SK-N-SH (cell line): ENCODE measurements around the gene ZNF221. TPM values are rescaled to one million over a fixed set of nuclear protein-coding genes. Genes with fewer than 3 reads are reported as not detected.

ENCODE experiments used
- CTCF ChIA-PET: fragments of 300-600, 350-600 bp; formaldehyde crosslinking; extraction: SDS; loops from one replicate; lab custom pipeline; 2021; lab: Yijun Ruan, JAX
- POLR2A ChIA-PET: fragments of 350-600 bp; sonication (Branson Sonifier 250); formaldehyde crosslinking; extraction: SDS; loops from one replicate; lab custom pipeline; 2020; ENCODE audit warnings: antibody characterized with exemption, inconsistent platforms; lab: Yijun Ruan, JAX
- DNase-seq: peaks from one replicate; pipeline ENCODE4 v3.0.0; 2012
- H2AFZ ChIP-seq: fragments of 200-600 bp; sonication (generic); 2 replicates; pipeline ENCODE4 v1.8.1; 2016; ENCODE audit warnings: antibody characterized with exemption, mild to moderate bottlenecking, low read depth
- H3F3A ChIP-seq: fragments of 200-600 bp; sonication (generic); replicated peaks from 2 replicates; pipeline ENCODE3; 2016; ENCODE audit warnings: antibody characterized with exemption, mild to moderate bottlenecking; ENCODE audit not compliant: insufficient read depth
- H3K27ac ChIP-seq, 2 experiments: fragments of 200-500 bp in 1 of 2; fragments of 200-600 bp in 1 of 2; sonication (Bioruptor generic) in 1 of 2; sonication (generic), shearing (Covaris generic) in 1 of 2; 2 replicates each; pipeline versions ENCODE4 v1.5.1 to v1.6.1; 2014 to 2016; ENCODE audit warnings: low read depth in 2 of 2, inconsistent platforms in 1 of 2, low read length in 1 of 2, mild to moderate bottlenecking in 1 of 2, mixed read lengths in 1 of 2
- H3K27me3 ChIP-seq: fragments of 200-600 bp; sonication (generic), shearing (Covaris generic); 2 replicates; pipeline ENCODE4 v1.6.1; 2016; ENCODE audit warnings: mixed run types; ENCODE audit not compliant: insufficient read depth
- H3K36me3 ChIP-seq, 2 experiments: fragments of 200-500 bp in 1 of 2; fragments of 200-600 bp in 1 of 2; sonication (Bioruptor generic) in 1 of 2; sonication (generic) in 1 of 2; replicated peaks in 1 of 2; 2 replicates each; pipeline versions ENCODE3 to v1.5.1; 2014 to 2016; ENCODE audit warnings: low read length in 1 of 2, mild to moderate bottlenecking in 1 of 2; ENCODE audit not compliant: insufficient read depth in 2 of 2, control insufficient read depth in 1 of 2
- H3K4me1 ChIP-seq, 2 experiments: fragments of 200-500 bp in 1 of 2; fragments of 200-600 bp in 1 of 2; sonication (Bioruptor generic) in 1 of 2; sonication (generic), shearing (Covaris generic) in 1 of 2; 2 replicates each; pipeline versions ENCODE4 v1.5.1 to v1.6.1; 2014 to 2016; ENCODE audit warnings: low read depth in 1 of 2, low read length in 1 of 2, mixed run types in 1 of 2; ENCODE audit not compliant: insufficient read depth in 2 of 2, control insufficient read depth in 1 of 2
- H3K4me2 ChIP-seq: fragments of 200-600 bp; sonication (generic), shearing (Covaris generic); 2 replicates; pipeline ENCODE4 v1.6.1; 2017; ENCODE audit warnings: mixed run types
- H3K4me3 ChIP-seq, 2 experiments: fragments of 200-500 bp in 1 of 2; fragments of 200-600 bp in 1 of 2; sonication (Bioruptor generic) in 1 of 2; sonication (generic), shearing (Covaris generic) in 1 of 2; 2 replicates each; pipeline versions ENCODE4 v1.5.1 to v1.8.1; 2014 to 2016; ENCODE audit warnings: low read depth in 2 of 2, inconsistent platforms in 1 of 2, low read length in 1 of 2, mild to moderate bottlenecking in 1 of 2, mixed read lengths in 1 of 2, moderate library complexity in 1 of 2
- H3K79me2 ChIP-seq: fragments of 200-600 bp; sonication (generic); 2 replicates; pipeline ENCODE4 v1.8.1; 2017; ENCODE audit warnings: mild to moderate bottlenecking; ENCODE audit not compliant: insufficient read depth
- H3K9ac ChIP-seq: fragments of 200-600 bp; sonication (generic); 2 replicates; pipeline ENCODE4 v1.6.1; 2017; ENCODE audit warnings: mixed run types
- H3K9me2 ChIP-seq: fragments of 200-600 bp; sonication (generic); 2 replicates; pipeline ENCODE4 v1.6.1; 2017; ENCODE audit warnings: mixed run types
- H3K9me3 ChIP-seq: fragments of 200-600 bp; sonication (generic); 2 replicates; pipeline ENCODE4 v1.6.1; 2017; ENCODE audit warnings: mixed run types, mild to moderate bottlenecking, moderate library complexity
- H4K20me1 ChIP-seq: fragments of 200-600 bp; sonication (generic); 2 replicates; pipeline ENCODE4 v1.6.1; 2017; ENCODE audit warnings: mild to moderate bottlenecking, mixed run types; ENCODE audit not compliant: insufficient read depth
- EP300 ChIP-seq, 2 experiments: IDR thresholded peaks; 2 replicates each; pipeline versions ENCODE4 v1.4.0 to v1.6.1; 2012; ENCODE audit warnings: borderline replicate concordance in 1 of 2, low read depth in 1 of 2, low read length in 1 of 2
- FOSL2 ChIP-seq: IDR thresholded peaks from 2 replicates; pipeline ENCODE4 v1.4.0; 2012; ENCODE audit warnings: low read depth, mild to moderate bottlenecking, moderate library complexity, borderline replicate concordance
- JUND ChIP-seq: IDR thresholded peaks from 2 replicates; pipeline ENCODE4 v1.4.0; 2012
- NFIC ChIP-seq: IDR thresholded peaks from 2 replicates; pipeline ENCODE4 v1.4.0; 2012; ENCODE audit warnings: borderline replicate concordance
- NRF1 ChIP-seq: IDR thresholded peaks from 2 replicates; pipeline ENCODE4 v1.6.1; 2012; ENCODE audit warnings: low read depth, mild to moderate bottlenecking, low read length
- POLR2AphosphoS5 ChIP-seq: IDR thresholded peaks from 2 replicates; pipeline ENCODE4 v1.6.1; 2012; ENCODE audit warnings: low read depth, low read length
- RAD21 ChIP-seq: IDR thresholded peaks from 2 replicates; pipeline ENCODE4 v1.6.1; 2012; ENCODE audit warnings: mild to moderate bottlenecking, low read length
- RCOR1 ChIP-seq: fragments of 150-350 bp; IDR thresholded peaks from 2 replicates; pipeline ENCODE4 v1.6.1; 2017; ENCODE audit warnings: antibody characterized with exemption, low read length
- REST ChIP-seq: IDR thresholded peaks from 2 replicates; pipeline ENCODE4 v1.6.1; 2012; ENCODE audit warnings: mild to moderate bottlenecking, low read depth, low read length, moderate library complexity
- RXRA ChIP-seq: IDR thresholded peaks from 2 replicates; pipeline ENCODE4 v1.4.0; 2012; ENCODE audit warnings: low read depth, mild to moderate bottlenecking, borderline replicate concordance
- SIN3A ChIP-seq: IDR thresholded peaks from 2 replicates; pipeline ENCODE4 v1.6.1; 2012; ENCODE audit warnings: low read depth, mild to moderate bottlenecking, low read length, moderate library complexity, borderline replicate concordance
- SMC3 ChIP-seq: IDR thresholded peaks from 2 replicates; pipeline ENCODE4 v1.6.1; 2012; ENCODE audit warnings: low read depth, low read length, improper control_type of control experiment
- TAF1 ChIP-seq: IDR thresholded peaks from 2 replicates; pipeline ENCODE4 v1.6.1; 2012; ENCODE audit warnings: low read depth, mild to moderate bottlenecking, low read length, moderate library complexity, borderline replicate concordance
- USF1 ChIP-seq: IDR thresholded peaks from 2 replicates; pipeline ENCODE4 v1.4.0; 2012; ENCODE audit warnings: low read depth, borderline replicate concordance
- YY1 ChIP-seq: IDR thresholded peaks from 2 replicates; pipeline ENCODE4 v1.4.0; 2012; ENCODE audit warnings: low read depth, mild to moderate bottlenecking
- ZBTB33 ChIP-seq: IDR thresholded peaks from 2 replicates; pipeline ENCODE4 v1.4.0; 2012; ENCODE audit warnings: low read depth, borderline replicate concordance
- WGBS: methylation state at CpG from one replicate; pipeline ENCODE4 v1.1.6; 2017; ENCODE audit warnings: low lambda C conversion rate; 5-methylcytosine and 5-hydroxymethylcytosine counted together
- polyA plus RNA-seq, 3 experiments: library from polyadenylated mRNA; depleted of rRNA; stranded (reverse); fragments of >200 nt; gene quantifications; 2 replicates each; pipeline ENCODE4 v1.2.3, GENCODE V29; 2012

The ZNF221 gene
- polyA plus RNA-seq, 1 of the 3 experiments (the other 2 are of a cell fraction) = 0.64 TPM

GRCh38 chr19:43976732-43977131 lies 25.7 kb downstream of the ZNF221 start:
- Histone ChIP-seq H2AFZ (no peak overlapping the region), H3K27me3 (no peaks in the 10 kb centered on the region), H3K4me1 (no peaks in the 10 kb centered on the region), H3K9me2 (no peaks in the 10 kb centered on the region), H4K20me1 (no peaks in the 10 kb centered on the region), H3K9me3 (peaks cover 30% of the 10 kb centered on the region), H3K27ac (no peak overlapping the region), H3K9ac (no peak overlapping the region), H3K79me2 (no peaks in the 10 kb centered on the region), H3F3A (no peaks in the 10 kb centered on the region), H3K36me3 (peaks cover 0 to 7% of the 10 kb centered on the region in 2 experiments), H3K4me3 (no peak overlapping the region), H3K4me2 (no peak overlapping the region)
- WGBS = 42% methylated on average over 1 of the region's 1 CpG
- no peak for DNase-seq
- POLR2A ChIA-PET = no interaction called here
- no peak for TF ChIP-seq SIN3A
- no peak for TF ChIP-seq REST
- TF ChIP-seq NFIC = no peak
- no peak for TF ChIP-seq USF1
- no peak for TF ChIP-seq RAD21
- TF ChIP-seq JUND = no peak
- TF ChIP-seq POLR2AphosphoS5 = no peak
- TF ChIP-seq YY1 = no peak
- TF ChIP-seq NRF1 = no peak
- TF ChIP-seq FOSL2 = no peak
- TF ChIP-seq TAF1 = no peak
- CTCF ChIA-PET = no interaction called here

GRCh38 chr19:43983544-43983911 lies 32.5 kb downstream of the ZNF221 start:
- 0 out of 2 replicates have a peak overlapping the region, but pooled peaks have one; percentile 24 for H2AFZ ChIP-seq
- TF ChIP-seq SMC3 = no peak
- no peak for TF ChIP-seq ZBTB33
- no peak for TF ChIP-seq RCOR1
- no peak for TF ChIP-seq EP300 (IDR thresholded peaks at IDR 0.05; ENCODE audit: borderline replicate concordance in 1 of 2, low read depth in 1 of 2, low read length in 1 of 2)
- TF ChIP-seq RXRA = no peak
- no peak overlapping the region for H3K9ac ChIP-seq
- ChIA-PET POLR2A (no interaction called here), CTCF (no interaction called here)
- H3K27me3 ChIP-seq = no peaks in the 10 kb centered on the region
- no peaks in the 10 kb centered on the region for H3K9me2 ChIP-seq
- peaks cover 3% of the 10 kb centered on the region in 2 experiments for H3K36me3 ChIP-seq
- H4K20me1 ChIP-seq = no peaks in the 10 kb centered on the region
- H3K4me3 ChIP-seq = peak overlapping the region; percentile 69 to 82; a peak in 3 of 4 replicates
- peaks cover 7% of the 10 kb centered on the region for H3F3A ChIP-seq
- H3K79me2 ChIP-seq = peaks cover 14% of the 10 kb centered on the region; the same call in 1 of the 2 replicates
- peak overlapping the region; percentile 78 for H3K4me2 ChIP-seq
- 100% methylated on average over 2 of the region's 2 CpGs for WGBS
- H3K9me3 ChIP-seq = 0 out of 2 replicates have a peak, but pooled peaks cover 8% of the 10 kb centered on the region
- DNase-seq = no peak
- H3K4me1 ChIP-seq = peaks cover 0 to 2% of the 10 kb centered on the region in 2 experiments; a peak in 1 of 4 replicates
- H3K27ac ChIP-seq = peak overlapping the region; percentile 22 to 28; a peak in 2 of 4 replicates
